ENCODE results near the gene CHD6. TPM values are rescaled to one million over a fixed set of nuclear protein-coding genes. Genes with fewer than 3 reads are reported as not detected.
"Not testable (repeated sequence)": the region's sequence is repeated elsewhere in the genome, so short reads cannot be mapped to it uniquely, and the experiment has no call there.

Gene CHD6
- total and polyA plus RNA-seq, 2 experiments from 2014 or later = 41.0 to 158 TPM

DNA sequence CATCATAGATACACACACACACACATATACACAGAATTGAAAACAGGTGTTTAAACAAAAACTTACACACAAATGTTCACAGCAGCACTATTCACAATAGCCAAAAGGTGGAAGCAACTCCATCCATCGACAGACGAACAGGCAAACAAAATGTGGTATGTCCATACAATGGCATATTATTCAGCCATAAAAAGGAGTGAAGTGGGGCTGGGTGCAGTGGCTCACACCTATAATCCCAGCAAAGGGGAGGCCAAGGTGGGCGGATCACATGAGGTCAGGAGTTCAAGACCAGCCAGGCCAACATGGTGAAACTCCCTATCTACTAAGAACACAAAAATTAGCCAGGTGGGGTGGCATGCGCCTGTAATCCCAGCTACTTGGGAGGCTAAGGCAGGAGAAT lies 80.3 kb downstream of the CHD6 start:
- Mint-ChIP-seq H3K4me1 (no peaks in the 10 kb centered on the region; the same call in 2 of the 3 replicates), H3K27ac (no peak overlapping the region), H3K9me3 (peaks cover 16% of the 10 kb centered on the region), H3K4me3 (no peak overlapping the region), H3K27me3 (ENCODE audit: insufficient read depth, low read depth, poor library complexity) (peaks cover 2% of the 10 kb centered on the region), H3K36me3 (ENCODE audit: low read depth) (peaks cover 33% of the 10 kb centered on the region)
- DNase-seq (ENCODE audit: low spot score) = no peak
- TF ChIP-seq EZH2 (IDR thresholded peaks at IDR 0.05; ENCODE audit: low read depth, unreplicated experiment) (no peak), NANOG (IDR thresholded peaks at IDR 0.05; ENCODE audit: borderline replicate concordance) (no peak), JUNB (IDR thresholded peaks at IDR 0.05; ENCODE audit: unreplicated experiment) (no peak), EZH2phosphoT487 (IDR thresholded peaks at IDR 0.05; ENCODE audit: unreplicated experiment) (no peak)
- Histone ChIP-seq H3F3A (replicated peaks; ENCODE audit: low read depth) (no peaks in the 10 kb centered on the region), H3K36me3 (ENCODE audit: insufficient read depth) (no peaks in the 10 kb centered on the region; the same call in 1 of the 2 replicates), H3K4me3 (no peak overlapping the region), H2AFZ (no peak overlapping the region), H3K27ac (ENCODE audit: low read depth) (no peak overlapping the region), H3K79me2 (replicated peaks; ENCODE audit: insufficient read depth) (peaks cover 69% of the 10 kb centered on the region), H3K4me1 (ENCODE audit: insufficient read depth) (no peaks in the 10 kb centered on the region), H3K4me2 (no peak overlapping the region), H4K20me1 (replicated peaks; ENCODE audit: insufficient read depth) (peaks cover 18% of the 10 kb centered on the region), H3K27me3 (ENCODE audit: insufficient read depth) (no peaks in the 10 kb centered on the region), H3K9me2 (ENCODE audit: insufficient read depth) (no peaks in the 10 kb centered on the region)
- ATAC-seq = no peak

DNA sequence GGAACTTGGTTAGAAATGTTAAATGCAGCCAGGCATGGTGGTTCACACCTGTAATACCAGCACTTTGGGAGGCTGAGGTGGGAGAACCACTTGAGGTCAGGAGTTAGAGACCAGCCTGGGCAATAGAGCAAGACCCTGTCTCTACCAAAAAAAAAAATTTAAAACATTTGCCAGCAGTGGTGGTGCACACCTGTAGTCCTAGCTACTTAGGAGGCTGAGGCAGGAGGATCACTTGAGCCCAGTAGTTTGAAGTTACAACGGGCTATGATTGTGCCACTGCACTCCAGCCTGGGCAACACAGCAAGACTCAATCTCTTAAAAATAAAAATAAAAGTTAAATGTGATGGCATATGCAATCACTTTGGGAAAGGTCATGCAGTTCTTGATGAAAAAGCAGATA lies 82.6 kb downstream of the CHD6 start:
- Mint-ChIP-seq H3K9me3 (peaks cover 16% of the 10 kb centered on the region), H3K36me3 (ENCODE audit: low read depth) (peaks cover 38% of the 10 kb centered on the region)
- Histone ChIP-seq H3K79me2 (replicated peaks; ENCODE audit: insufficient read depth) (peaks cover 61% of the 10 kb centered on the region), H4K20me1 (replicated peaks; ENCODE audit: insufficient read depth) (peaks cover 14% of the 10 kb centered on the region)
- not testable (repeated sequence) for H3K4me2 ChIP-seq; H3K9me2 ChIP-seq (ENCODE audit: insufficient read depth); H3K27ac Mint-ChIP-seq; DNase-seq (ENCODE audit: low spot score); H3K36me3 ChIP-seq (ENCODE audit: insufficient read depth); H3K4me3 ChIP-seq; ATAC-seq; H3K4me1 ChIP-seq (ENCODE audit: insufficient read depth); H3K27ac ChIP-seq (ENCODE audit: low read depth); H3K4me1 Mint-ChIP-seq; H3F3A ChIP-seq (replicated peaks; ENCODE audit: low read depth); H3K27me3 ChIP-seq (ENCODE audit: insufficient read depth); H3K4me3 Mint-ChIP-seq; H3K27me3 Mint-ChIP-seq (ENCODE audit: insufficient read depth, low read depth, poor library complexity); H2AFZ ChIP-seq

DNA sequence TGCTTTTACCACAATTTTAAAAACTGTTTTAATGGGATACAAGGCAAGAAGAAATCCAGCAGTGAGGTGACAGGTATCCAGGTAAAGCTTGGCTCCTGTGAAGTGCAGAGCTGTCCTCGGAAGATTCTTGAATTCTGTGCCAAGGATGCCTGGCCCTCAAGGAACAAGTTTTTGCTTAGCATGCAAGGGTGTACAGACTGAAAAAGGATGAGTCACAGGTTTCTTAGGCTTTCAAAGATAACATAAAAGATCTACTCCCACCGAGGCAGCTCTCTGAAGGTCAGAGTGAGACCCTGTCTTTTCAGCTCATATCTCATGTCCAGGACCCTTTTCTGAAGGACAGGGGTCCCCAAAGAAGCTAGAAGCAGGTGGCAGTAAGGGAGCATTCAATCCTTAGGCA lies 83.3 kb downstream of the CHD6 start:
- DNase-seq (ENCODE audit: low spot score) = no peak
- Mint-ChIP-seq H3K27me3 (ENCODE audit: insufficient read depth, low read depth, poor library complexity) (peaks cover 2% of the 10 kb centered on the region), H3K36me3 (ENCODE audit: low read depth) (peaks cover 33% of the 10 kb centered on the region), H3K4me3 (no peak overlapping the region), H3K4me1 (no peaks in the 10 kb centered on the region), H3K27ac (no peak overlapping the region), H3K9me3 (peaks cover 16% of the 10 kb centered on the region)
- TF ChIP-seq STAT1 (IDR thresholded peaks at IDR 0.05; ENCODE audit: unreplicated experiment) = no peak
- TF ChIP-seq, protein P1, sequence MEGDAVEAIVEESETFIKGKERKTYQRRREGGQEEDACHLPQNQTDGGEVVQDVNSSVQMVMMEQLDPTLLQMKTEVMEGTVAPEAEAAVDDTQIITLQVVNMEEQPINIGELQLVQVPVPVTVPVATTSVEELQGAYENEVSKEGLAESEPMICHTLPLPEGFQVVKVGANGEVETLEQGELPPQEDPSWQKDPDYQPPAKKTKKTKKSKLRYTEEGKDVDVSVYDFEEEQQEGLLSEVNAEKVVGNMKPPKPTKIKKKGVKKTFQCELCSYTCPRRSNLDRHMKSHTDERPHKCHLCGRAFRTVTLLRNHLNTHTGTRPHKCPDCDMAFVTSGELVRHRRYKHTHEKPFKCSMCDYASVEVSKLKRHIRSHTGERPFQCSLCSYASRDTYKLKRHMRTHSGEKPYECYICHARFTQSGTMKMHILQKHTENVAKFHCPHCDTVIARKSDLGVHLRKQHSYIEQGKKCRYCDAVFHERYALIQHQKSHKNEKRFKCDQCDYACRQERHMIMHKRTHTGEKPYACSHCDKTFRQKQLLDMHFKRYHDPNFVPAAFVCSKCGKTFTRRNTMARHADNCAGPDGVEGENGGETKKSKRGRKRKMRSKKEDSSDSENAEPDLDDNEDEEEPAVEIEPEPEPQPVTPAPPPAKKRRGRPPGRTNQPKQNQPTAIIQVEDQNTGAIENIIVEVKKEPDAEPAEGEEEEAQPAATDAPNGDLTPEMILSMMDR (conservative IDR thresholded peaks at IDR 0.05; ENCODE audit: low read depth in 2 of 2) = no peak
- TF ChIP-seq CREB1 (CRISPR knock-in tag; IDR thresholded peaks at IDR 0.05; ENCODE audit: low read depth) = no peak
- no peak for TF ChIP-seq EZH2phosphoT487 (IDR thresholded peaks at IDR 0.05; ENCODE audit: unreplicated experiment)
- Histone ChIP-seq H3K36me3 (ENCODE audit: insufficient read depth) (no peaks in the 10 kb centered on the region; the same call in 1 of the 2 replicates), H3K27me3 (ENCODE audit: insufficient read depth) (no peaks in the 10 kb centered on the region), H3K27ac (ENCODE audit: low read depth) (no peak overlapping the region), H3K79me2 (replicated peaks; ENCODE audit: insufficient read depth) (peaks cover 66% of the 10 kb centered on the region), H3K4me2 (no peak overlapping the region), H3K4me1 (ENCODE audit: insufficient read depth) (no peaks in the 10 kb centered on the region), H3K9me2 (ENCODE audit: insufficient read depth) (no peaks in the 10 kb centered on the region), H3K4me3 (no peak overlapping the region), H4K20me1 (replicated peaks; ENCODE audit: insufficient read depth) (peaks cover 14% of the 10 kb centered on the region; the same call in 1 of the 2 replicates), H2AFZ (no peak overlapping the region), H3F3A (replicated peaks; ENCODE audit: low read depth) (no peaks in the 10 kb centered on the region)
- no peak for ATAC-seq
